ENCODE data around the gene POLG2. TPM values are rescaled to one million over a fixed set of nuclear protein-coding genes. Genes with fewer than 3 reads are reported as not detected.
"Not testable (repeated sequence)": the region's sequence is repeated elsewhere in the genome, so short reads cannot be mapped to it uniquely, and the experiment has no call there.

Gene POLG2
- total RNA-seq, 2 experiments from 2014 or later, result 22.9 to 51.1 TPM

GRCh38 chr17:64496348-64496785 is 487 bp downstream of the POLG2 start:
- POLR2A ChIA-PET, result interaction anchor here (0.9 to 2.0 kb wide), 9 partner anchors 9 to 84 kb away, joined by 3 to 17 read pairs (median 5); partner anchors contain the start of genes CEP95, DDX5 and MILR1
- Histone ChIP-seq H3K4me1 (ENCODE audit: insufficient read depth, low read length, poor library complexity, severe bottlenecking) (peaks cover 58% of the 10 kb centered on the region), H3K9me3 (ENCODE audit: low read length) (no peaks in the 10 kb centered on the region), H3K9me2 (ENCODE audit: insufficient read depth, low read length) (no peaks in the 10 kb centered on the region), H3K36me3 (ENCODE audit: insufficient read depth, low read length) (peaks cover 74% of the 10 kb centered on the region), H3K4me3 (ENCODE audit: low read depth, low read length, poor library complexity, severe bottlenecking) (peak overlapping the region; percentile 87), H3K4me2 (ENCODE audit: low read length) (peak overlapping the region; percentile 76), H3K79me2 (ENCODE audit: insufficient read depth, low read depth, low read length) (peaks cover 78% of the 10 kb centered on the region), H3K27ac (ENCODE audit: low read depth, low read length, poor library complexity, severe bottlenecking) (peak overlapping the region; percentile 96), H2AFZ (ENCODE audit: low read length) (peak overlapping the region; percentile 12; the same call in 1 of the 2 replicates), H4K20me1 (ENCODE audit: insufficient read depth, low read length) (peaks cover 23% of the 10 kb centered on the region; the same call in 1 of the 2 replicates)
- BruUV-seq (replicated peaks), result no TSS peak
- peak; percentile 13 for DNase-seq (ENCODE audit: low spot score)
- intact Hi-C loops (cut with micrococcal nuclease; ENCODE audit: unreplicated experiment), result loop anchor here (1.0 to 5.0 kb wide), 2 partner anchors 189 to 569 kb away; no protein-coding TSS in a partner anchor
- TF ChIP-seq CTCF (conservative IDR thresholded peaks at IDR 0.05; ENCODE audit: low read length) (no peak), EZH2phosphoT487 (IDR thresholded peaks at IDR 0.05; ENCODE audit: borderline replicate concordance, low read depth, low read length) (no peak)
- CTCF ChIA-PET (ENCODE audit: unreplicated experiment), result interaction anchor here (0.5 kb wide), 1 partner anchor 84 kb away, joined by 4 read pairs; no protein-coding TSS in a partner anchor

- H2AFZ ChIP-seq (ENCODE audit: low read length); H3K27ac ChIP-seq (ENCODE audit: low read depth, low read length, poor library complexity, severe bottlenecking); H3K9me2 ChIP-seq (ENCODE audit: insufficient read depth, low read length); H3K9me3 ChIP-seq (ENCODE audit: low read length); BruUV-seq (replicated peaks); DNase-seq (ENCODE audit: low spot score); CTCF ChIA-PET (ENCODE audit: unreplicated experiment): not testable (repeated sequence)
- Histone ChIP-seq H3K79me2 (ENCODE audit: insufficient read depth, low read depth, low read length) (peaks cover 74% of the 10 kb centered on the region), H3K4me1 (ENCODE audit: insufficient read depth, low read length, poor library complexity, severe bottlenecking) (peaks cover 47% of the 10 kb centered on the region), H4K20me1 (ENCODE audit: insufficient read depth, low read length) (peaks cover 21% of the 10 kb centered on the region; the same call in 1 of the 2 replicates), H3K36me3 (ENCODE audit: insufficient read depth, low read length) (peaks cover 74% of the 10 kb centered on the region), H3K4me2 (ENCODE audit: low read length) (peak overlapping the region; percentile 76), H3K4me3 (ENCODE audit: low read depth, low read length, poor library complexity, severe bottlenecking) (peak overlapping the region; percentile 87)
- POLR2A ChIA-PET, result interaction anchor here (0.6 to 2.0 kb wide), 4 partner anchors 9 to 318 kb away, joined by 3 to 6 read pairs (median 3); no protein-coding TSS in a partner anchor
- intact Hi-C loops (cut with micrococcal nuclease; ENCODE audit: unreplicated experiment), result loop anchor here (5.0 kb wide), 1 partner anchor 568 kb away; no protein-coding TSS in a partner anchor
Measured at GRCh38 chr17:64495300-64495699, 1.6 kb downstream of the POLG2 start.

- peaks cover 74% of the 10 kb centered on the region for H3K36me3 ChIP-seq (ENCODE audit: insufficient read depth, low read length)
- H2AFZ ChIP-seq (ENCODE audit: low read length), result no peak overlapping the region
- peaks cover 35% of the 10 kb centered on the region for H3K4me1 ChIP-seq (ENCODE audit: insufficient read depth, low read length, poor library complexity, severe bottlenecking)
- H3K9me2 ChIP-seq (ENCODE audit: insufficient read depth, low read length), result no peaks in the 10 kb centered on the region
- peak overlapping the region; percentile 76 for H3K4me2 ChIP-seq (ENCODE audit: low read length)
- H4K20me1 ChIP-seq (ENCODE audit: insufficient read depth, low read length), result peaks cover 18% of the 10 kb centered on the region; the same call in 1 of the 2 replicates
- no peak for DNase-seq (ENCODE audit: low spot score)
- CTCF ChIA-PET (ENCODE audit: unreplicated experiment), result no interaction called here
- H3K79me2 ChIP-seq (ENCODE audit: insufficient read depth, low read depth, low read length), result peaks cover 63% of the 10 kb centered on the region
- intact Hi-C loops (cut with micrococcal nuclease; ENCODE audit: unreplicated experiment), result no loop called here
- peak overlapping the region; percentile 87 for H3K4me3 ChIP-seq (ENCODE audit: low read depth, low read length, poor library complexity, severe bottlenecking)
- no peaks in the 10 kb centered on the region; the same call in 1 of the 2 replicates for H3K9me3 ChIP-seq (ENCODE audit: low read length)
- TF ChIP-seq EZH2phosphoT487 (IDR thresholded peaks at IDR 0.05; ENCODE audit: borderline replicate concordance, low read depth, low read length), result no peak
- no peak for TF ChIP-seq CTCF (conservative IDR thresholded peaks at IDR 0.05; ENCODE audit: low read length)
- peak overlapping the region; percentile 30 for H3K27ac ChIP-seq (ENCODE audit: low read depth, low read length, poor library complexity, severe bottlenecking)
- BruUV-seq (replicated peaks), result no TSS peak
- POLR2A ChIA-PET, result interaction anchor here (0.6 kb wide), 1 partner anchor 27 kb away, joined by 3 read pairs; no protein-coding TSS in a partner anchor
Measured at GRCh38 chr17:64494121-64494520, 2.7 kb downstream of the POLG2 start.

All from OCI-LY7 (cell line).